Adrenal gland (tissue), 5 donors: ENCODE results near the gene IL17RB.

Experiments used
- POLR2A ChIP-seq, 2 donors: fragments of 450-650 bp; IDR thresholded peaks; one replicate each; pipeline ENCODE4 v1.6.1; 2017; ENCODE audit warnings: antibody characterized with exemption in 2 of 2, mild to moderate bottlenecking in 2 of 2, moderate library complexity in 1 of 2
- TF ChIP-seq, protein P1 (sequence below), 6 experiments: fragments of 450-650 bp in 4 of 6; fragments of 200-600 bp in 2 of 6; sonication (generic) in 1 of 6; IDR thresholded peaks; 1 replicate in 5 of 6; 2 replicates in 1 of 6; pipeline versions ENCODE4 v1.5.1 to v1.8.0; 2016 to 2021; ENCODE audit warnings: antibody characterized with exemption in 6 of 6, mild to moderate bottlenecking in 2 of 6, moderate library complexity in 1 of 6
- donor health status: DM: no; HTN: no; CAD: no.

DNA sequence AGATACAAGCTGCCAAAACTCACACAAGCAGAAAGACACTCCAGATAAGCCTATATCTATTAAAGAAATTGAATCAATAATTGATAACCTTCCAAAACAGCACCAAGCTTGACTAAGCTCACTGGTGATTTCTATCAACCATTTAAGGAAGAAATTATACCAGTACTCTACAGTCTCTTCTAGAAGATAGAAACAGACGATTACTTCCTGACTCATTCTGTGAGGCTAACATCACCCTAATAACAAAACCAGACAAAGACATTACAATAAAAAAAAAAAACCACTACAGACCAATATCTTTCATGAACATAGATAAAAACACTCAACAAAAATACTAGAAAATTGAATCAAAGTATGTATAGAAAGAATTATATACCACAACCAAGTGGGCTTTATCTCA, 20.3 kb upstream of the IL17RB start:
- TF ChIP-seq, protein P1, sequence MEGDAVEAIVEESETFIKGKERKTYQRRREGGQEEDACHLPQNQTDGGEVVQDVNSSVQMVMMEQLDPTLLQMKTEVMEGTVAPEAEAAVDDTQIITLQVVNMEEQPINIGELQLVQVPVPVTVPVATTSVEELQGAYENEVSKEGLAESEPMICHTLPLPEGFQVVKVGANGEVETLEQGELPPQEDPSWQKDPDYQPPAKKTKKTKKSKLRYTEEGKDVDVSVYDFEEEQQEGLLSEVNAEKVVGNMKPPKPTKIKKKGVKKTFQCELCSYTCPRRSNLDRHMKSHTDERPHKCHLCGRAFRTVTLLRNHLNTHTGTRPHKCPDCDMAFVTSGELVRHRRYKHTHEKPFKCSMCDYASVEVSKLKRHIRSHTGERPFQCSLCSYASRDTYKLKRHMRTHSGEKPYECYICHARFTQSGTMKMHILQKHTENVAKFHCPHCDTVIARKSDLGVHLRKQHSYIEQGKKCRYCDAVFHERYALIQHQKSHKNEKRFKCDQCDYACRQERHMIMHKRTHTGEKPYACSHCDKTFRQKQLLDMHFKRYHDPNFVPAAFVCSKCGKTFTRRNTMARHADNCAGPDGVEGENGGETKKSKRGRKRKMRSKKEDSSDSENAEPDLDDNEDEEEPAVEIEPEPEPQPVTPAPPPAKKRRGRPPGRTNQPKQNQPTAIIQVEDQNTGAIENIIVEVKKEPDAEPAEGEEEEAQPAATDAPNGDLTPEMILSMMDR (IDR thresholded peaks at IDR 0.05): no peak
- no peak for TF ChIP-seq POLR2A (IDR thresholded peaks at IDR 0.05)
